Measurements from ENCODE around the gene RDX. TPM values are rescaled to one million over a fixed set of nuclear protein-coding genes. Genes with fewer than 3 reads are reported as not detected.

RDX gene
- total and polyA plus RNA-seq, 2 of the 4 experiments (the other 2 are of a cell fraction) = 61.1 to 72.4 TPM

- ChIA-PET CTCF (interaction anchor here (1.2 to 2.4 kb wide), 4 partner anchors 167 to 233 kb away, joined by 3 to 18 read pairs (median 8); no protein-coding TSS in a partner anchor), POLR2A (ENCODE audit: unreplicated experiment) (no interaction called here)
- no peak overlapping the region for H2AFZ ChIP-seq (replicated peaks; ENCODE audit: low read length, poor library complexity)
- BruUV-seq (replicated peaks) = no TSS peak
- in situ Hi-C loops (cut with MboI; ENCODE audit: low sequenced_read_pairs) (loop anchor here (5.0 to 25.0 kb wide), 3 partner anchors 172 to 1237 kb away; no protein-coding TSS in a partner anchor), intact Hi-C loops (cut with micrococcal nuclease) (loop anchor here (2.0 to 10.0 kb wide), 3 partner anchors 167 to 1245 kb away; no protein-coding TSS in a partner anchor), dilution Hi-C loops (cut with HindIII; ENCODE audit: low sequenced_read_pairs, unreplicated experiment) (no loop called here)
- no peaks in the 10 kb centered on the region for H3K36me3 ChIP-seq (ENCODE audit: control insufficient read depth, insufficient read depth, low read length)
- H2AK5ac ChIP-seq (ENCODE audit: low read depth, low read length) = no peak overlapping the region
- WGBS, 2 experiments (ENCODE audit: extremely low coverage in 2 of 2, insufficient read length in 1 of 2) = no CpG with 5 or more reads among the region's 6 CpGs
- H2BK15ac ChIP-seq (ENCODE audit: low read depth, low read length) = no peak overlapping the region; the same call in 2 of the 3 replicates
- no peaks in the 10 kb centered on the region for H3K9me3 ChIP-seq (ENCODE audit: control insufficient read depth, insufficient read depth, low read length)
- H3K18ac ChIP-seq (ENCODE audit: low read depth, low read length) = no peak overlapping the region
- H3K79me1 ChIP-seq (ENCODE audit: low read depth in 1 of 2, low read length in 2 of 2) = no peaks in the 10 kb centered on the region; a peak in 1 of 4 replicates
- no peak overlapping the region for H3K4me2 ChIP-seq (ENCODE audit: low read depth, low read length)
- no peak overlapping the region for H4K8ac ChIP-seq (ENCODE audit: low read depth in 2 of 2, low read length in 2 of 2)
- H3K9me1 ChIP-seq (ENCODE audit: insufficient read depth, low read length) = peaks cover 16% of the 10 kb centered on the region
- H3K56ac ChIP-seq (ENCODE audit: extremely low read depth, insufficient read depth, low read length) = no peak overlapping the region
- H3K14ac ChIP-seq (replicated peaks; ENCODE audit: low read depth, low read length) = no peak overlapping the region
- DNase-seq (peak; percentile 71), ATAC-seq (ENCODE audit: low read depth) (no peak)
- H3K4me1 ChIP-seq (ENCODE audit: control insufficient read depth, insufficient read depth, low read length) = peaks cover 17% of the 10 kb centered on the region
- no peak overlapping the region for H2BK20ac ChIP-seq (ENCODE audit: low read depth, low read length)
- no peaks in the 10 kb centered on the region for H3K27me3 ChIP-seq (ENCODE audit: control insufficient read depth, insufficient read depth, low read length)
- TF ChIP-seq ELK1 (IDR thresholded peaks at IDR 0.05; ENCODE audit: borderline replicate concordance, low read depth, low read length) (no peak), NFE2L2 (IDR thresholded peaks at IDR 0.05; ENCODE audit: low read depth, low read length) (no peak), SMC3 (IDR thresholded peaks at IDR 0.05; ENCODE audit: low read depth, low read length) (peak; percentile 13; the same call in 1 of the 2 replicates), CHD1 (IDR thresholded peaks at IDR 0.05; ENCODE audit: low read depth, low read length) (no peak)
- H2AK9ac ChIP-seq (replicated peaks; ENCODE audit: low read depth, low read length, poor library complexity) = no peak overlapping the region
- H2BK120ac ChIP-seq (ENCODE audit: low read depth, low read length) = no peak overlapping the region
- H3K4me3 ChIP-seq (ENCODE audit: insufficient read depth, low read depth, low read length) = no peak overlapping the region
- H3K9ac ChIP-seq (ENCODE audit: low read depth, low read length) = no peak overlapping the region
- no peak overlapping the region for H4K91ac ChIP-seq (ENCODE audit: insufficient read depth, low read depth, low read length)
- H3K27ac ChIP-seq (ENCODE audit: insufficient read depth, low read length) = no peak overlapping the region
- H3K4ac ChIP-seq (ENCODE audit: low read depth, low read length) = no peak overlapping the region
- H4K5ac ChIP-seq (ENCODE audit: low read depth, low read length) = no peak overlapping the region
- no peak overlapping the region for H3K23ac ChIP-seq (ENCODE audit: low read depth, low read length)
- no peak overlapping the region for H2BK5ac ChIP-seq (ENCODE audit: low read depth, low read length, poor library complexity, severe bottlenecking)
- H4K20me1 ChIP-seq (ENCODE audit: insufficient read depth, low read length) = no peaks in the 10 kb centered on the region
These were observed 96.2 kb downstream of the RDX start for GRCh38 chr11:110200241-110200640.
